HK-2 (cell line): ENCODE measurements around the gene MPIG6B.

ENCODE experiments used
- DNase-seq: peaks from one replicate; pipeline ENCODE4 v3.0.0-alpha.2; 2018; ENCODE audit not compliant: unreplicated experiment

Gene MPIG6B

DNA sequence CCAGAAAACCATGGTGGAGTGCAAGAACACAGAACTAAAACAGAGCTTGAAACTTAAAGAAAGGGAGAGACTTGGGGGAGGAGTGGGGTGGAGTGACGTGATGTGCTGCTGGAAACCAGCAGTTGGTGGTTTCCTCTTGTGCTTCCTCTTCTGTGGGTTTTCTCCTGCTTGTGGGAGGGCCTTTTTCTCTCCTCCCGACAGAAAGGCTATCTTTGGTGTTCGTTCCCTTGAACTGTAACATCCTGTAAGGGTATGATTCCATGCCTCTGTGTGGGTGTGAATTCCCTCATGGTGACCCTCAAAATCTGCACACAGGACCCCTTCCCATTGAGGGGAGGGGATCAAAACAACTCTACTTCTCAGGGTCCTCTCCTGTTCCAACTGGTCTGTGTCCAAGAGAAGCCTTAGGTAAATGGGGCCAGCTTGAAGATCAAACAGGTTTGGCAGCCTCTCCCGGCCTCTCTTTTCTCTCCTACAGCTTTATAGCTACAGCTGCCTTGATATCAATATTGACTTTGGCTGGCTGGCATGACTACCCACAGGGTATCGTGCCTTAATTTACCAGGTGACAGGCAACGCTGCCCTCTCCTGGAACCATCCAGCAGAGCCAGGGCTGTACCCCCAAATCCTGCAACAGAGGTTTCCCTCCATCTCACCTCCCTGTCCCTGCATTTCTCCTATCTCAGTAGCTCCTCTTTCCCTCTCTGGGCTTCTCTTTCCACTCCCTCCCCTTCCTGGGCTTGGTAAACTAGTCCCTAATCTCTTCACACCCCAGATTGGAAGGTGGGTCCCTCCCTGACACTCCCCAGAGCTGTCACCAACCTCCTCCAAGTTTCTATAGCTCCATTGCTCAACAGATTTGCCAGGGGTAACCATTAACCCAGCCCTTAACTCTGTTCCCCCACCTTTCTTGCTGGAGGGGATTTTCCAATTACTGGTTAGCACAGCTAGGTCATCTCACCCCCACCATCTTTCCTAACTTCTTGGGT, 15.1 kb downstream of the MPIG6B start:
- peak; percentile 64 for DNase-seq

DNA sequence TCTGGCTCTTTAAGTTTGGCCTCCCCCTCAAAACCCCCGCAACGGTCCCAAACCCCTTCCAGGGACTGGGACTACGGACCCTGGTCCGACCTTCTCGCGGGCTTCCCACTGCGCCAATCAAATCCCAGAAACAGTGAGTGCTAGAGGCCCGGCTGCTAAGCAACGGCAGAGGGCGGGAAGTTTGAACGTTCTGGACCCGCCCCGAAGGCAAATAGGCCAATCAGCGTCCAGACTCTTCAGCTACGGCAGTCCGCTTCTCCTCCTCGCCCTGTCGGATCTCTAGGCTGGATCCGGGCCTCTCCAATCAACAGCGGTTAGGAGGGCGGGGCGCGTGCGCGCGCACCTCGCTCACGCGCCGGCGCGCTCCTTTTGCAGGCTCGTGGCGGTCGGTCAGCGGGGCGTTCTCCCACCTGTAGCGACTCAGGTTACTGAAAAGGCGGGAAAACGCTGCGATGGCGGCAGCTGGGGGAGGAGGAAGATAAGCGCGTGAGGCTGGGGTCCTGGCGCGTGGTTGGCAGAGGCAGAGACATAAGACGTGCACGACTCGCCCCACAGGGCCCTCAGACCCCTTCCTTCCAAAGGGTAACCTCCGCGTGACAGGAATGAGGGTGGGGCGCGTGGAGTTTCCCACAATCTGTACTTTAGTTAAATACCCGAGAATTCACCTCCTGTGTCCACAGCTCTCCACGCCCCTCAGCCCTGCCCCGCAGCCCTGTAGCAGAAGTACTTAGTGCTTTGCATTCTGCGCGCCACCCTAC, 16.6 kb downstream of the MPIG6B start, which contains the start of gene MSH5:
Gene MSH5, plus strand, starts transcription at position 367 of the 758 bp plus-strand sequence. CDS start 462 bp downstream, outside the sequence.
- DNase-seq = peak; percentile 99

DNA sequence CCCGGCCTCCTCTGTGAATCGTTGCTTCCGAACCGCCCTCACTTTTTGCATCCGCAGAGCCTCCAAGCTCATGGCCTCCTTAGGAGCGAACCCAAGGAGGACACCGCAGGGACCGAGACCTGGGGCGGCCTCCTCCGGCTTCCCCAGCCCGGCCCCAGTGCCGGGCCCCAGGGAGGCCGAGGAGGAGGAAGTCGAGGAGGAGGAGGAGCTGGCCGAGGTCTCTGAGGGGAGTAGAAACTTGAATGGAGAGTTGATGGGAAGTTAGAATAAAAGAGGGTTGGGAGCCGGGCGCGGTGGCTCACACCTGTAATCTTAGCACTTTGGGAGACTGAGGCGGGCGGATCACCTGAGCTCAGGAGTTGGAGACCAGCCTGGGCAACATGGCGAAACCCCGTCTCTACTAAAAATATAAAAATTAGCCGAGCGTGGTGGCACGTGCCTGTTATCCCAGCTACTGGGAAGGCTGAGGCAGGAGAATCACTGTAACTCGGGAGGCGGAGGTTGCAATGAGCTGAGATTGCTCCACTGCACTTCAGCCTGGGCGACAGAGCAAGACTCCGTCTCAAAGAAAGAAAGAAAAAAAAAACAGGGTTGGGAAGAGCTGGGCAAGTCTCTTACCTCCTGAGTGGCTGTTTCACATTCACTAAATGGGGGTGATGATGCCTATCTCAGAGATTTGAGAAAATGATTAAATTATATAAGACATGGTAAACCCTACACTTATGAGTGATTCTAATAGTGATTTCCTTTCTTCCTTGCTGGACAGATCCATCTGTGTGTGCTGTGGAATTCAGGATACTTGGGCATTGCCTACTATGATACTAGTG, 17.4 kb downstream of the MPIG6B start:
- peak; percentile 41 for DNase-seq

DNA sequence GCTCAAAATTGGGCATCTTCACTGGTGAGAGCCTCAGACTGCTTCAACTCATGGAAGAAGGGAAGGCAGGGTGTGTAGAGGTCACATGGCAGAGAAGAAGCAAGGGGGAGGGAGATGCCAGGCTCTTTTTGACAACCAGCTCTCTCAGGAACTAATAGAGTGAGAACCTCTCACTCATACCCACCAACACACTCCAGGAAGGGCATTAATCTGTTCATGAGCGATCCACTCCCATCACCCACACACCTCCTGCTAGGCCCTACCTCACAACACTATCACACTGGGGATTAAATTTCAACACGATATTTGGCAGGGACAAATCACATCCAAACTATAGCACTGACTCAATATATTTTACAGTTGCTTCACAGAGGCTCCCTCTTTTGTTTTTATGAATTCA, 18.6 kb downstream of the MPIG6B start:
- no peak for DNase-seq

DNA sequence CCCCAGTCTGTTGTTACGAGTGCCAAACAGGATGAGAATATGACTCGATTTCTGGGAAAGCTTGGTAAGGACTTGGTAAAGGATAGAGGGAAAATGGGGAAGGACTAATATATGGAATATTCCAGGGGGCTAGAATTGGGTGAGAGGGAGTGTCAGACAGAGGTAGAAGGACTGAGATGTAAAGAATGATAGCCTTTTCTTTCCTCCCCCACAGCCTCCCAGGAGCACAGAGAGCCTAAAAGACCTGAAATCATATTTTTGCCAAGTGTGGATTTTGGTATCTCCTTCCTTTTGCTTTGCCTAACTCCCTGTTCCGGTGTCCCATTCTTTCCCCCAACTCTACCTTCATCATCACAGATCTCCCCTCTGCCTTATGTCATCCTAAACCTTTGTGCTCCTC, 19.7 kb downstream of the MPIG6B start:
- DNase-seq = no peak

DNA sequence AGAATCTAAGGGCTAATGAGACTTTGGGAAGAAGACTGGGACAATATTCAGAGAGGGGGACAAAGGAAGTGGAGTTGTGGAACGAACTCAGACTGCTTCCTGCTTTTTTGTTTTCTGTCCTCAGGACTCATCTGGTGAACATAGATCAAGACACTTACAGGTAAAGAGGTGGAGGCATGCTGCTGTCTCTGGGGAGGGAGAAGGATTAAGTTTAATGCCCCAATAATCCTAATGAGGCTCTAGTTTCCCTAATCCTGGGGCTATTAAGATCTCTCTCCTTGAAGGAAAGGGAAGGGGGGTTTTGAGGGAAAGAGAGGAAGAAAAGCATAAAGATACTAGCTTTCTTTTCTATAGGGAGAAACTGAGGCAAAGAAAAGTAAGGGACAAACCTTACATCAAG, 21.2 kb downstream of the MPIG6B start:
- no peak for DNase-seq

DNA sequence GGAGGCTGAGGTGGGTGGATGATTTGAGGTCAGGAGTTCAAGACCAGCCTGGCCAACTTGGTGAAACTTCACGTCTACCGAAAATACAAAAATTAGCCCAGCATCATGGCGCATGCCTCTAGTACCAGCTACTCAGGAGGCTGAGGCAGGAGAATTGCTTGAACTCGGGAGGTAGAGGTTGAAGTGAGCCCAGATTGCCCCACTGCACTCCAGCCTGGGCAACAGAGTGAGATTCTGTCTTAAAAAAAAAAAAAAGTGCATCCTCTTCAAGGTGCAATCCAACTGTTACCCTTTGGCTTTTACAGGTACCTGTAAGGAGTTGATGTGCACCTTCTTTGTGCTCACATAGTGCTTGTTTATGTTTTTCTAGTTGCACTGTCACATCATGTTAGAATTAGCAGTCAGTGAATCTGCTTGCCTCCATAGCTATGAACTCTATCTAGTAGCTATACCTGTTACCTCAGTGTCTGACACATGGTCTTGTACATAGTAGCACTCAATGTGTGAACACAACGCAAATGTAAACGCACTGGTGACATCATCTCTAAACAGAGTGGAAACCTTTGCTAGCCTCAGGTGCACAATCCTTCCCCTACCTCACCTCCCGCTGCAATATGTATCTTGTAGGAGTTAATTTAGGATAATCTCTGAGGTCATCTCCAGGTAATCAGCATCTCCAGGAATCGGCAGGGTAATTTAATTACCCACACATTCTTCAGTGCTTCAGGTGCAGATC, 26.3 kb downstream of the MPIG6B start:
- no peak for DNase-seq

DNA sequence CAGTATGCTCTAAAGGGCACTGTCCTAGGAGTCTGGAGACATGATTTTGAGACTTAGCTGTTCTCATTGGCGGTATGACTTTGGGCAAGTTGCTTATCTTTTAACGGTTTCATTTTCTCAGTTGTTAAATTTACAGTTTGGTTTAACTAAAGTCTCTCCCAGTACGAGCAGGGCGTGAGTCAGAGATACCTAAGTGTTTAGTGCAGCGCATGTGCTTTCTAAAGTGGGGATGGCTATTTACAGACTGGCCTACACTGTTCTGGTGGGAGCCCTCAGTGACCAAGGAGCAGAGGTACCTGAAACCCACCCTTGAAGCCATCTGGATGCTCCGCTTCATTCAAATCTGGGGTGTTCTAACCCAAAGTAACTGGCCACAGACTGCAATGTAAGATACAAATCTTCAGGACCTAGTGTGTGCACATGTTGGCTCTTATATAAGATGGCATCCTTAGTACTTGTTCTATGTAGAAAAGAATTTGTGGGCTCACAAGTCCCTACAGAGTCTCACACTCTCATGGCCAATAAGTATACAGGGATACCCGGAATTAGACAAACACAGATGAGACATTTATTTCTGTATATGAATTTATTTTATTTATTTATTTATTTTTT, 27.3 kb downstream of the MPIG6B start:
- no peak for DNase-seq

DNA sequence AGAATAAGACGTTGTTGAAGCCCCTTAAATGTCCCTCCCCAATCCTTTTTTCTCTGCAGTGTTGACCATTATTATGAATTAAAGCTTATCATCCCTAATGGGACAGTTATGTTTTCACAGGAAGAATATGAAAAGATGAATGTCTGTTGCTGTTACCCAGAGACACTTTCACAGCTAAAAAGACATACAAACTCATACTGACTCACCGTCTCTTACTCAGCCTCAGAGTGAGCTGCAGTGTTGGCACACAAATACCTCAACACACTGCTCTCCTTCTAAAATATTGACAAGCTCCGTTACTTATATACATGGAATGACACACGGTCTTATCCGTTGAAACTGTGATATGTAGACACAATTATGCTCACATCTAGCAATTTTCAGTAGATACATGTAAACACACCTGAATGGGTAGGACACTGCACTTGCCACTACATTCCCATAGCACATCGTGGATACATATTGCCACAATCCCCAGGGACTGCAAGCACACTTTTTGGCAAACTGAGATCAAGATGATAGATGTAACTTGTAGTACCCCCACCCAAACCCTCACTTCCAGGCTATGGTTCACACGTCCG, 29.7 kb downstream of the MPIG6B start:
- no peak for DNase-seq

DNA sequence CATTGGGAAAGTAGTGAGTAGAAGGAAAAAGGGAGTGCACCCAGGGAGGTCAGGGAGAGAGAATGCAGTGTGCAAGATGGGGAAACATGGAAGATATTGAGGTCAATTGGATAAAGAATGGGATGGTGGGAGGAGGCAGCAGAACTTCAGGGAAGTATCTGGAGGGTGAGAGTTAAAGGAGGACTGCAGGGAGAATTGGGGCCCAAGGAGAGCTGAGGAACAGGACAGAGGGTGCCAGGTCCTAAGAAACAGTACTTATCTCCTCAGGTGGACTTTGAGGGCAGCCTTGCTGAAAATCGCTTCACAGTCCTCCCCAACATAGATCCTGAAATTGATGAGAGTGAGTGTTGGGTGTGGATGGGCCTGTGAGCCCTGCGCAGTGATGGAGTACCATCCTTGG, 35.1 kb downstream of the MPIG6B start:
- DNase-seq = no peak

DNA sequence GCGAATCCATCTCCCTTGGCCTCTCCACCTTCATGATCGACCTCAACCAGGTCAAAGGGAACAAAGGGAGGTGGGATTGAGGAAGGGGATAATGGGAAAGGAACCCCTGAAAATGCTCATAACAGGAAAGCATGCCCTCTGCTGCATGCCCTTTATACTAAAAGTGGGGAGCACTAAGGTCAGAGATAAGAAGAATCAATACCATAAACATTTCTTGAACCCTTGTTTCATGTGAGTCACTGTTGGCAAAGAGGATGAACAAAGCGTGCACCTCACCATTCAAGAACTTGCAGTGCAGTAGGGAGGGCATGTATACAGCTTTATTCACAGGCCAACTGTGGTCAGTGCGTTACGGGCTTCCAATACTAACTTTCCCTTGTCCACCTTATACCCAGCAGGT, 37.6 kb downstream of the MPIG6B start:
- DNase-seq = no peak

DNA sequence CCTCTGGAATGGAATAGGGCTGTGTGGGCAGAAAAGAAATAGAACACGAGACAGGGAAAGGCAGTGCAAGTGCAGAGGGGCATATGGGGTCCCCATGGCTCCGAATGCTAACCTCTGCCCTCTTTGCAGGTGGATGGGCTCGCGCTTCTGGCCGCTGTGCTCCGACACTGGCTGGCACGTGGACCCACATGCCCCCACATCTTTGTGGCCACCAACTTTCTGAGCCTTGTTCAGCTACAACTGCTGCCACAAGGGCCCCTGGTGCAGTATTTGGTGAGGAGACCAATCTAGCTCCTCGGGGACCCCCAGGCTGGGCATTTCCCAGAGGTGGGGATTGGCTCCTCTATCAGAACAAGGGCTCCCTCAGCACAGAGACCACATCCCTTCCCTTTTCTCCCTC, 38.2 kb downstream of the MPIG6B start:
- DNase-seq = no peak

DNA sequence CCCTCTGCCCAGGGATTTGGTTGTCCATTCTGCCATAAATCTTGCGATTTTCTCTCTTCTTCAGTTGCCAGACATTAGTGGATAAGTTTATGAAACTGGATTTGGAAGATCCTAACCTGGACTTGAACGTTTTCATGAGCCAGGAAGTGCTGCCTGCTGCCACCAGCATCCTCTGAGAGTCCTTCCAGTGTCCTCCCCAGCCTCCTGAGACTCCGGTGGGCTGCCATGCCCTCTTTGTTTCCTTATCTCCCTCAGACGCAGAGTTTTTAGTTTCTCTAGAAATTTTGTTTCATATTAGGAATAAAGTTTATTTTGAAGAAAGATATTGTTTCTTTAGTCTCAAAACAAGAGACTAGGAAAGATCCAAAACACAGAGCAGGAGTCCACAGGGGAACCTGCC, 39.2 kb downstream of the MPIG6B start, which contains the start of gene SAPCD1:
Gene SAPCD1, plus strand, starts transcription at position 301 of the 400 bp plus-strand sequence. CDS start 399 bp downstream, outside the sequence.
- no peak for DNase-seq

DNA sequence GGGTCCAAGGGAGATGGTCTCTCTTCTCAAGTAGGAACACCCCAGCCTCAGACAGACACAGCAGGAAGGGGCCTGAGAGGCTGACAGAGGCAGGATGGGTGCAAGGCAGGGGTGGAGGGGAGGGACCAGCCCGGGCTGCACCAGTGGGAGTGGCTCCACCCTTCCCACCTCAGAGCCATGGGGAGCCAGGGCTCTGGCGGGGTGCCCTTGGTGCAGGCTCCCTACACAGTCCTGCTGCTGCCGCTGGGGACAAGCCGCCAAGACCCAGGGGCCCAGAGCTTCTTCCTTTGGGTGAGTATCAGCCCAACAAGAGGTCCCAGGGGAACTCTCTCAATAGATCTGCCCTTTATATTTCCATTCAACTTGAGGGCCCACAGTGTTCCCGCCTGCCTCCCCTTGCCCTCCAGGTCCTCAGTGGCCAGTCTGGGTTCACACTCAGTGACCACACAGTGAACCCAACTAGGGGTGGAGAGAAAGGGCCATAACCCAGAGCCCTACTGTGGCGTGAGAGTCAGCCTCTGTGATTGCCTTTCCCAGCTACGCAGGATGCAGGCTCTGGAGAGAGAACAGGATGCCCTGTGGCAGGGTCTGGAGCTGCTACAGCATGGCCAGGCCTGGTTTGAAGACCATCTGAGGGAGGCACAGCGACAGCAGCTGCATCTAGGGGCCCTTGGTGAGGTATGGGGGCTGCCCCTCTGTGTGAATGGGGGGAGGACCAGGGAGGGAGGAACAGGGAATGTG, 39.9 kb downstream of the MPIG6B start:
- no peak for DNase-seq

DNA sequence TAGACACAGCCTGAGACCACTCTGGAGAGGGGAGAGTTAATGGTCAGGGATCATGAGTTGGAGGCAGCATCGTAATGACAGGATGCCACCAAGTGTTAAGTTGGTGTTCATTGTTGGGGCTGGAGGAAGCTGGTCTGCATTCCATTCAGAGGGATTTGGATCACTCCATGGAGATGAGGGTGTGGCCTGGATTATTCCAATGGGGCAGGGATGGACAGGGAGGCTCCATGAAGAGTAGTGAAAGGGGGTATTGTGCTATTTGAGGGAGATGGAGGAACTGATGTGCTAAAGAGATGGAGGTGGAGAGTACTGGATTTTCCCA, 40.4 kb downstream of the MPIG6B start:
- no peak for DNase-seq

DNA sequence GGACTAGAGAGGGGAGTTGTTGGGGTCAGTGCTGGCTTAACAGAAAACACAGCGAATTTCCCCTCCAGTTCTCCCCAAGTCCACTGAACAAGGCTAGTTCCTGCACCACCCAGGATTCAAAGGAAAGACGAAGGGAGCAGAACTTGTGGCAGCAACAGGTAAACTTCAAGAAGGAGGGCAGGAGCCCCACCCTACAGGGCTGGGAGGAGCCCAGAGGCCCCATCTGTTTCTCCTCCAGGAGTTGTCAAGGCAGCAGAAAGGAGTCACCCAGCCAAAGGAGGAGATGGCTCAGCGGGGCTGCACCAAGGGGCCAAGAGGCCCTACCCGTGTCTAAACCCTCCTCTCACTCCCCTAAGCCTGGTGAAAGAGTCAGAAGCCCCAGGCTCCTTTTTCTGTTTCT, 41.0 kb downstream of the MPIG6B start:
- DNase-seq = no peak

DNA sequence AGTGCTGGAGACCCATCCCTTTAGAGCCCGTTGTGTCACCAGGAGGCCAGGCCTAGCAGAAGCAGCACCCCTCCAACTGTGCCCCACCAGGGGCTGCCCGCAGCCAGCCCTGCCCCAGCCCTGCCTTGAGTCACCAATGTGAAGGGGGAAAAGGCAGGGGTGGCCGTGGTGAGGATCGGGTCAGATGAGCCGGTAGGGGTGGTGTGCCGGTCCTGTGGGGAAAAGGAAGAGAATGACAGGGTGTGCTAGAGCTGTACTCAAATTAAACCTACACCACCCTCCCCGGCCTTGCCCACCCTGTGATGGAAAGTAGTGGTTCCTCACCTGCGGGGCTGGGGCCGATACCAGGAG, 42.4 kb downstream of the MPIG6B start:
- DNase-seq = no peak

DNA sequence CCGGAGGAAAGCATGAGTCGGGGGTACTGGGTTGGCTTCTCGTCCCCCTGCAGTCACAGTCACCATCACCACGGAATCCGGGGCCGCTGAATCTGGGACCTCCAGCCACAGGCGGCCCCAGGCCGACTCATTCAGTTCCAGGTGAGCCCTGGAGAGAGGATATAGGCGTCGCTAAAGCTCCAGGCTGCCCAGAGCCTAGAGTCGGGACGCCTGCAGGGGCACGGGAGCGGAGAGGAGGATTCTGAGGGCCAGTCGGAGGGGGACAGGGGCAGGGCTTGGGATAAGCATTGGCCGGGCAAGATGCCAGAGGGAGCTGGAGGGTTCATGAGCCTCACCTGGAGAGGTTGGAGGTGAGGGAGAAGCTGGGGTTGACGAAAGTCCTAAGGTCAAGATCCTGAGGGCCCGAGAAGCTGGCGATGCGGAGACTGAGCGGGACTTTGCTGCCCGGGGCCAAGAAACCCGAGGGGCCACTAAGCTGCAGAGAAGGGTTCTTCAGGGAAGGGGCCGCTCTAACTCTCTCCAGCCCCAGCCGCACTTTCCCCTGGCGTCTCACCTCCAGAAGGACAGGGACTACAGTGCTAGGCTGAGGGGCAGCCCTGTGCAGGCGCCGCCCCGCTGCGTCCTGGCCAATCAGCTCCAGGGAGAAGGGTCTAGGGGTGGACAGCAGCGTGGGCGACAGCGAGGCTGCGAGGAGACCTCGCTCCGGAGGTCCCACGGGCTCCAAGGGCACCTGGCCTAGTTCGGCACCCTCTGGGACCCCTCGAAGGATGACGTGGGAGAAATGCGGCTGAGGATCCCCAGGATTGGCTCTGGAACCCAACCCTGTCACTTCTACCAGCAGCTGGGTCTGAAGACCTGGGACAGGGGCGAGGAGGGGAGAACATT, 43.0 kb downstream of the MPIG6B start:
- DNase-seq = no peak
